HEK293 (cell line): ENCODE measurements around the gene GID8.

Experiments
- CTCF ChIA-PET: fragments of 350-600 bp; formaldehyde crosslinking; extraction: SDS; loops from one replicate; lab custom pipeline; 2021; ENCODE audit warnings: antibody characterized with exemption; lab: Yijun Ruan, JAX
- POLR2A ChIA-PET: fragments of 300-600 bp; formaldehyde crosslinking; extraction: SDS; loops from one replicate; lab custom pipeline; 2020; ENCODE audit warnings: antibody characterized with exemption, inconsistent platforms; lab: Yijun Ruan, JAX
- H3K27ac ChIP-seq: fragments of 200-500 bp; sonication (Bioruptor generic); 2 replicates; pipeline ENCODE4 v1.5.1; 2014; ENCODE audit warnings: low read depth, low read length, control low read depth, inconsistent platforms; ENCODE audit errors: extremely low read depth
- H3K36me3 ChIP-seq, 2 experiments: fragments of 200-500 bp in 1 of 2; sonication (Bioruptor generic) in 1 of 2; 1 replicate in 1 of 2; 2 replicates in 1 of 2; pipeline ENCODE4 v1.5.1; 2014 to 2017; ENCODE audit warnings: inconsistent platforms in 2 of 2, low read length in 2 of 2; ENCODE audit not compliant: control insufficient read depth in 2 of 2, insufficient read depth in 1 of 2
- H3K4me1 ChIP-seq: fragments of 200-500 bp; sonication (Bioruptor generic); 2 replicates; pipeline ENCODE4 v1.5.1; 2014; ENCODE audit warnings: mild to moderate bottlenecking, low read length, inconsistent platforms; ENCODE audit not compliant: control insufficient read depth, insufficient read depth
- H3K4me3 ChIP-seq: 2 replicates; pipeline ENCODE4 v1.5.1; 2011; ENCODE audit warnings: low read depth, mild to moderate bottlenecking, control low read depth, low read length, moderate library complexity
- H3K9me3 ChIP-seq: fragments of 200-500 bp; sonication (Bioruptor generic); 2 replicates; pipeline ENCODE4 v1.5.1; 2014; ENCODE audit warnings: low read depth, low read length, inconsistent platforms; ENCODE audit not compliant: control insufficient read depth, insufficient read depth
- BCL11B ChIP-seq: fragments of 450-650 bp; formaldehyde crosslinking; IDR thresholded peaks from 2 replicates; pipeline ENCODE4 v1.5.1; 2016; ENCODE audit warnings: low read depth, missing biosample characterization, missing genetic modification characterization
- SCRT2 ChIP-seq: fragments of 450-650 bp; formaldehyde crosslinking; IDR thresholded peaks from 2 replicates; pipeline ENCODE4 v1.5.1; 2016; ENCODE audit warnings: missing biosample characterization, missing genetic modification characterization
- TRIM28 ChIP-seq: IDR thresholded peaks from 2 replicates; pipeline ENCODE4 v1.6.1; 2011; ENCODE audit warnings: low read length, control low read depth, borderline replicate concordance
- ZBTB17 ChIP-seq: fragments of 450-650 bp; formaldehyde crosslinking; IDR thresholded peaks from 2 replicates; pipeline ENCODE4 v1.5.1; 2016; ENCODE audit warnings: missing biosample characterization, missing genetic modification characterization
- ZNF155 ChIP-seq: fragments of 450-650 bp; formaldehyde crosslinking; IDR thresholded peaks from 2 replicates; pipeline ENCODE4 v1.5.1; 2016; ENCODE audit warnings: missing biosample characterization, missing genetic modification characterization
- ZNF16 ChIP-seq: fragments of 450-650 bp; formaldehyde crosslinking; IDR thresholded peaks from 2 replicates; pipeline ENCODE4 v1.5.1; 2016; ENCODE audit warnings: low read depth, missing biosample characterization, missing genetic modification characterization
- ZNF221 ChIP-seq: fragments of 450-650 bp; formaldehyde crosslinking; IDR thresholded peaks from 2 replicates; pipeline ENCODE4 v1.5.1; 2017; ENCODE audit warnings: missing biosample characterization, missing genetic modification characterization, borderline replicate concordance
- ZNF292 ChIP-seq: fragments of 450-650 bp; formaldehyde crosslinking; IDR thresholded peaks from 2 replicates; pipeline ENCODE4 v1.5.1; 2016; ENCODE audit warnings: low read depth, missing biosample characterization, missing genetic modification characterization, borderline replicate concordance
- ZNF391 ChIP-seq: fragments of 450-650 bp; formaldehyde crosslinking; IDR thresholded peaks from 2 replicates; pipeline ENCODE4 v1.5.1; 2016; ENCODE audit warnings: low read depth, missing biosample characterization, missing genetic modification characterization, borderline replicate concordance
- ZNF544 ChIP-seq: fragments of 450-650 bp; formaldehyde crosslinking; IDR thresholded peaks from 2 replicates; pipeline ENCODE4 v1.5.0; 2017; ENCODE audit warnings: missing biosample characterization, missing genetic modification characterization
- ZNF548 ChIP-seq: fragments of 450-650 bp; formaldehyde crosslinking; IDR thresholded peaks from 2 replicates; pipeline ENCODE4 v1.5.1; 2016; ENCODE audit warnings: missing biosample characterization, missing genetic modification characterization
- ZNF571 ChIP-seq: fragments of 450-650 bp; formaldehyde crosslinking; IDR thresholded peaks from 2 replicates; pipeline ENCODE4 v1.5.0; 2017; ENCODE audit warnings: missing biosample characterization, missing genetic modification characterization
- ZNF629 ChIP-seq: fragments of 450-650 bp; formaldehyde crosslinking; IDR thresholded peaks from 2 replicates; pipeline ENCODE4 v1.5.1; 2017; ENCODE audit warnings: missing biosample characterization, missing genetic modification characterization
- ZNF660 ChIP-seq: fragments of 450-650 bp; IDR thresholded peaks from 2 replicates; pipeline ENCODE4 v1.5.1; 2018; ENCODE audit warnings: missing biosample characterization, mild to moderate bottlenecking, missing genetic modification characterization
- ZNF692 ChIP-seq: fragments of 450-650 bp; formaldehyde crosslinking; IDR thresholded peaks from 2 replicates; pipeline ENCODE4 v1.5.1; 2016; ENCODE audit warnings: missing biosample characterization, missing genetic modification characterization
- ZNF704 ChIP-seq: fragments of 450-650 bp; formaldehyde crosslinking; IDR thresholded peaks from 2 replicates; pipeline ENCODE4 v1.5.1; 2016; ENCODE audit warnings: missing biosample characterization, missing genetic modification characterization
- TF ChIP-seq, protein P1 (sequence below): fragments of 450-650 bp; formaldehyde crosslinking; IDR thresholded peaks from 2 replicates; pipeline ENCODE4 v1.5.1; 2016; ENCODE audit warnings: missing biosample characterization, missing genetic modification characterization, low read depth
- TF ChIP-seq, protein P2 (sequence below): fragments of 450-650 bp; formaldehyde crosslinking; conservative IDR thresholded peaks from 2 replicates; pipeline ENCODE4 v1.5.1; 2016; ENCODE audit warnings: low read depth, missing biosample characterization, missing genetic modification characterization
- TF ChIP-seq, protein P3 (sequence below): fragments of 450-650 bp; formaldehyde crosslinking; IDR thresholded peaks from 2 replicates; pipeline ENCODE4 v1.5.1; 2016; ENCODE audit warnings: missing biosample characterization, missing genetic modification characterization

Gene GID8

DNA sequence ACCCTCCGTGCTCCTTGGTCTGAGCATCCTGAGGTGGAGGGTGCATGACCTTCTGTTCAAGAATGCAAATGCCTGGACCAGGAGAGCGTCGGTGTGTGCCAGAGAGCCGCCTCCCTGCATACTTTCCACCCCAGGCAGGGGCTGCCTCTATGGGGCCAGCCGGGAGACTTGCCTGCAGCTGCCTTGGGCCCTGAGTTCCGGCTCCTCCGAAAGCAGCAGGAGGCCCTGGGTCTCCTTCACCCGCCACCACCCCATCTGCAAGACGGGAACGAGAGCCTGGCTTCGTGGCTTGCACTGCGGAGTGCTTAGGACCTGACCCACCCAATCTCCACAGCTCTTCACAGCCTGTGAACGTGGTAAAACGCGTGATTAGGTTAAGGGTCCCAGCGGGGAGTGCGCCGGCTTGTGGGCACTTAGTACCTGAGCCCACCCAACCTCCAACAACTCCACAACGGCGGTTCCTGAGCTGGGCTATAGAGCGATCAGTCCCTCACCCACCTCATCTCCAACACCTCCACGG lies 52.4 kb downstream of the GID8 start (continued):
- TF ChIP-seq ZNF660 (tag by site-specific recombination), result no peak
- TF ChIP-seq ZNF692 (tag by site-specific recombination), result no peak
- no peak for TF ChIP-seq TRIM28
- TF ChIP-seq BCL11B, result no peak
- TF ChIP-seq ZNF704 (tag by site-specific recombination), result no peak
- TF ChIP-seq ZNF391 (tag by site-specific recombination), result no peak

GRCh38 chr20:62991196-62991807 lies 53.4 kb downstream of the GID8 start:
- TF ChIP-seq SCRT2 (tag by site-specific recombination), result 0 out of 2 replicates have a peak, but pooled peaks have one; percentile 19
- TF ChIP-seq, protein P1, sequence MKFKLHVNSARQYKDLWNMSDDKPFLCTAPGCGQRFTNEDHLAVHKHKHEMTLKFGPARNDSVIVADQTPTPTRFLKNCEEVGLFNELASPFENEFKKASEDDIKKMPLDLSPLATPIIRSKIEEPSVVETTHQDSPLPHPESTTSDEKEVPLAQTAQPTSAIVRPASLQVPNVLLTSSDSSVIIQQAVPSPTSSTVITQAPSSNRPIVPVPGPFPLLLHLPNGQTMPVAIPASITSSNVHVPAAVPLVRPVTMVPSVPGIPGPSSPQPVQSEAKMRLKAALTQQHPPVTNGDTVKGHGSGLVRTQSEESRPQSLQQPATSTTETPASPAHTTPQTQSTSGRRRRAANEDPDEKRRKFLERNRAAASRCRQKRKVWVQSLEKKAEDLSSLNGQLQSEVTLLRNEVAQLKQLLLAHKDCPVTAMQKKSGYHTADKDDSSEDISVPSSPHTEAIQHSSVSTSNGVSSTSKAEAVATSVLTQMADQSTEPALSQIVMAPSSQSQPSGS, result no peak
- CTCF ChIA-PET, result no interaction called here
- Histone ChIP-seq H3K4me3 (no peak overlapping the region), H3K36me3 (no peaks in the 10 kb centered on the region), H3K4me1 (no peaks in the 10 kb centered on the region), H3K9me3 (no peaks in the 10 kb centered on the region), H3K27ac (no peak overlapping the region)
- POLR2A ChIA-PET, result no interaction called here

DNA sequence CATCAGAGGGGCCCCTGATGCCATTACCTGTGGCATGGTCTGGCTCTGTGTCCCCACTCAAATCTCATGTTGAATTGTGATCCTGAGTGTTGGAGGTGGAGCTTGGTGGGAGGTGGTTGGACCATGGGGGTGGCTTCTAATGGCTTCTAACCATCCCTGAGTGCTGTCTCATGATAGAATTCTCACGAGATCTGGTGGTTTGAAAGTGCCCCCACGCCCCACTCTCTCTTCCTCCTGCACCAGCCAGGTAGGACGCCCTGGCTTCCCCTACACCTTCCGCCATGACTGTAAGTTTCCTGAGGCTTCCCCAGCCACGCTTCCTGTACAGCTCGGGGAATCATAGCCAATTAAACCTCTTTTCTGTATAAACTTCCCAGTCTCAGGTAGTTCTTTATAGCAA lies 53.9 kb downstream of the GID8 start:
- no peak overlapping the region for H3K27ac ChIP-seq
- POLR2A ChIA-PET, result no interaction called here
- H3K36me3 ChIP-seq, result no peaks in the 10 kb centered on the region
- H3K4me1 ChIP-seq, result no peaks in the 10 kb centered on the region
- H3K4me3 ChIP-seq, result no peak overlapping the region
- CTCF ChIA-PET, result no interaction called here
- H3K9me3 ChIP-seq, result no peaks in the 10 kb centered on the region
- TF ChIP-seq, protein P2, sequence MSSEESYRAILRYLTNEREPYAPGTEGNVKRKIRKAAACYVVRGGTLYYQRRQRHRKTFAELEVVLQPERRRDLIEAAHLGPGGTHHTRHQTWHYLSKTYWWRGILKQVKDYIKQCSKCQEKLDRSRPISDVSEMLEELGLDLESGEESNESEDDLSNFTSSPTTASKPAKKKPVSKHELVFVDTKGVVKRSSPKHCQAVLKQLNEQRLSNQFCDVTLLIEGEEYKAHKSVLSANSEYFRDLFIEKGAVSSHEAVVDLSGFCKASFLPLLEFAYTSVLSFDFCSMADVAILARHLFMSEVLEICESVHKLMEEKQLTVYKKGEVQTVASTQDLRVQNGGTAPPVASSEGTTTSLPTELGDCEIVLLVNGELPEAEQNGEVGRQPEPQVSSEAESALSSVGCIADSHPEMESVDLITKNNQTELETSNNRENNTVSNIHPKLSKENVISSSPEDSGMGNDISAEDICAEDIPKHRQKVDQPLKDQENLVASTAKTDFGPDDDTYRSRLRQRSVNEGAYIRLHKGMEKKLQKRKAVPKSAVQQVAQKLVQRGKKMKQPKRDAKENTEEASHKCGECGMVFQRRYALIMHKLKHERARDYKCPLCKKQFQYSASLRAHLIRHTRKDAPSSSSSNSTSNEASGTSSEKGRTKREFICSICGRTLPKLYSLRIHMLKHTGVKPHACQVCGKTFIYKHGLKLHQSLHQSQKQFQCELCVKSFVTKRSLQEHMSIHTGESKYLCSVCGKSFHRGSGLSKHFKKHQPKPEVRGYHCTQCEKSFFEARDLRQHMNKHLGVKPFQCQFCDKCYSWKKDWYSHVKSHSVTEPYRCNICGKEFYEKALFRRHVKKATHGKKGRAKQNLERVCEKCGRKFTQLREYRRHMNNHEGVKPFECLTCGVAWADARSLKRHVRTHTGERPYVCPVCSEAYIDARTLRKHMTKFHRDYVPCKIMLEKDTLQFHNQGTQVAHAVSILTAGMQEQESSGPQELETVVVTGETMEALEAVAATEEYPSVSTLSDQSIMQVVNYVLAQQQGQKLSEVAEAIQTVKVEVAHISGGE, result no peak
- no peak for TF ChIP-seq ZNF548 (tag by site-specific recombination)
- TF ChIP-seq ZNF292 (tag by site-specific recombination), result no peak
- no peak for TF ChIP-seq ZBTB17
- TF ChIP-seq ZNF155 (tag by site-specific recombination), result no peak
- no peak for TF ChIP-seq ZNF221 (tag by site-specific recombination)
- TF ChIP-seq, protein P3, sequence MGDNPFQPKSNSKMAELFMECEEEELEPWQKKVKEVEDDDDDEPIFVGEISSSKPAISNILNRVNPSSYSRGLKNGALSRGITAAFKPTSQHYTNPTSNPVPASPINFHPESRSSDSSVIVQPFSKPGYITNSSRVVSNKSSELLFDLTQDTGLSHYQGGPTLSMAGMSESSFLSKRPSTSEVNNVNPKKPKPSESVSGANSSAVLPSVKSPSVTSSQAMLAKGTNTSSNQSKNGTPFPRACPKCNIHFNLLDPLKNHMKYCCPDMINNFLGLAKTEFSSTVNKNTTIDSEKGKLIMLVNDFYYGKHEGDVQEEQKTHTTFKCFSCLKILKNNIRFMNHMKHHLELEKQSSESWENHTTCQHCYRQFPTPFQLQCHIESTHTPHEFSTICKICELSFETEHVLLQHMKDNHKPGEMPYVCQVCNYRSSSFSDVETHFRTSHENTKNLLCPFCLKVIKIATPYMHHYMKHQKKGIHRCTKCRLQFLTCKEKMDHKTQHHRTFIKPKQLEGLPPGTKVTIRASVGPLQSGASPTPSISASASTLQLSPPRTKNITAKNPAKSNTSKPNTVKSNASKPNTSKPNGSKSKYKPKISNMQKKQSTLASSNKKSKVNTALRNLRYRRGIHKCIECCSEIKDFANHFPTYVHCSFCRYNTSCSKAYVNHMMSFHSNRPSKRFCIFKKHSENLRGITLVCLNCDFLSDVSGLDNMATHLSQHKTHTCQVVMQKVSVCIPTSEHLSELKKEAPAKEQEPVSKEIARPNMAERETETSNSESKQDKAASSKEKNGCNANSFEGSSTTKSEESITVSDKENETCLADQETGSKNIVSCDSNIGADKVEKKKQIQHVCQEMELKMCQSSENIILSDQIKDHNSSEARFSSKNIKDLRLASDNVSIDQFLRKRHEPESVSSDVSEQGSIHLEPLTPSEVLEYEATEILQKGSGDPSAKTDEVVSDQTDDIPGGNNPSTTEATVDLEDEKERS (tag by site-specific recombination), result no peak
- TF ChIP-seq ZNF16, result no peak
- TF ChIP-seq ZNF544 (tag by site-specific recombination), result no peak
- TF ChIP-seq ZNF571 (tag by site-specific recombination), result no peak
- no peak for TF ChIP-seq ZNF629 (tag by site-specific recombination)
